Stimulated activated CD8-positive, alpha-beta memory T cell treated with anti-CD3 and anti-CD28 coated beads, Interleukin-12 subunit alpha, Interleukin-12 subunit beta, amount 100 ng/mL, for 24 hours (primary cell): ENCODE results near the gene RPUSD3.

Experiments used
- DNase-seq: peaks from one replicate; pipeline ENCODE4 v3.0.0-alpha.2; 2020; ENCODE audit errors: extremely low read depth

The RPUSD3 gene

DNA sequence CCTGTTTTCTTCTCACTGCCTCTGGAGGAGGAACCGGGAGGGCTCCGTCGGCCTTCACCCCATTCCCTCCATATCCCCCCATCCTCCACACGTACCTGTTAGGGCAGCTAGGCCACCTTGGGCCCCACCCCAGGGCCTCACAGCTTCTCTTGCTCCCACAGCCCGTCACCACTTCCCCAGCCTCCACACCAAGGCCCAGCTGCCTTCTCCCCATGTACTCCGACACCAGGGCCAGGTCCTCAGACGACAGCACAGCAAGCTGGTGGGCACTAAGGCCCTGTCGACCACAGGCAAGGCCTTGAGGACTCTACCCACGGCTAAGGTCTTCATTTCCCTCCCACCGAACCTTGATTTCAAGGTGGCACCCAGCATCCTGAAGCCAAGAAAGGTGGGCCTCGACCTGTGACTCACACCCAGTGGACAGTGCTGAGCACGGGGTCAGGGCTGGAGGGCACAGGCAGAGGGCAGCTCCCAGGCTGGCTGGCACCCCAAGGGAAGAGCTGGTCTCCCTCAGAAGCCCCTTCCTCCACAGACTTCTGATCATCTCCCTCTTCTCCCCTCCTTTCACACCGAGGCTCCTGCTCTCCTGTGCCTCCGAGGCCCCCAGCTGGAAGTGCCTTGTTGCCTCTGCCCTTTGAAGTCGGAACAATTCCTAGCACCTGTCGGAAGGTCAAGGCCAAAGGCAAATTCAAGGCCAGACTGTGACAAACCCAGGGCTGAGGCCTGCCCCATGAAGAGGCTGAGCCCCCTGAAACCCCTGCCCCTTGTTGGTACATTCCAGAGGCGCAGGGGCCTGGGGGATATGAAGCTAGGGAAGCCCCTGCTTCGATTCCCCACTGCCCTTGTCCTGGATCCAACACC lies 9.1 kb downstream of the RPUSD3 start:
- no peak for DNase-seq

DNA sequence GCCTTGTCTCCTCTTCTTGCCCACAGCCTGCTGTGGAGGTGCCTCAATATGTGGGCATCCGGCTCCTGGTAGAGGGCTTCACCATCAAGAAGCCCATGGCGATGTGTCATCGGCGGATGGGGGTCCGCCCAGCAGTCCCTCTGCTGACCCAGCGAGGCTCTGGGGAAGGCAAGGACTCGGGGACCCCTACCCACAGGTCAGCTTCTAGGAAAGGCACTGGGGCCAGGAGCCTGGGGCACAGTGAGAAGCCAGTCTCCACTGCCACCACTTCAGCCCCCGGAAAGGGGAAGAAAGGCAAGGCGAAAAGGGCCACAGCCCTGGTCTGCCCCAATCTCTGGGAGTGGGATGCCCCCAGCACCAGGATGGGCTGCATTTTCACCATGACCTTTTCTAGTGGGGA lies 10.7 kb downstream of the RPUSD3 start:
- DNase-seq, result no peak

DNA sequence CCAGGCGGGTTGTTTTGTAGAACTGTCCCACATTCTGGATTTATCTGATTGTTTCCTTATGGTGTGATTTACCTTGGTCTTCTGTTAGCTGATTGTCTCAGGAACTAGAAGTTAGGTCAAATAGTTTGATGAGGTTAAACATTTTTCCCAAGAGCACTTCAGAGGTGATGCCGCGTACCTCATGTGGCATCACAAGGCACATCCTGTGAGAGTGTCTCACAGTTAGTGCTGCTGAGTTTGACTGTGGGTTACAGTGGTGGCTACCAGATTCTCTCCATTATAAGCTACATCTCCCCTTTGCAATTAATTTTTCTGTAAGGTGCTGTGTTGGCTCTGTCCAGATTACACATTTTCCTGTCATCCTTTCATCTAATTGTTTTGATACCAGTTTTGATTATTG lies 12.6 kb downstream of the RPUSD3 start:
- DNase-seq, result no peak

DNA sequence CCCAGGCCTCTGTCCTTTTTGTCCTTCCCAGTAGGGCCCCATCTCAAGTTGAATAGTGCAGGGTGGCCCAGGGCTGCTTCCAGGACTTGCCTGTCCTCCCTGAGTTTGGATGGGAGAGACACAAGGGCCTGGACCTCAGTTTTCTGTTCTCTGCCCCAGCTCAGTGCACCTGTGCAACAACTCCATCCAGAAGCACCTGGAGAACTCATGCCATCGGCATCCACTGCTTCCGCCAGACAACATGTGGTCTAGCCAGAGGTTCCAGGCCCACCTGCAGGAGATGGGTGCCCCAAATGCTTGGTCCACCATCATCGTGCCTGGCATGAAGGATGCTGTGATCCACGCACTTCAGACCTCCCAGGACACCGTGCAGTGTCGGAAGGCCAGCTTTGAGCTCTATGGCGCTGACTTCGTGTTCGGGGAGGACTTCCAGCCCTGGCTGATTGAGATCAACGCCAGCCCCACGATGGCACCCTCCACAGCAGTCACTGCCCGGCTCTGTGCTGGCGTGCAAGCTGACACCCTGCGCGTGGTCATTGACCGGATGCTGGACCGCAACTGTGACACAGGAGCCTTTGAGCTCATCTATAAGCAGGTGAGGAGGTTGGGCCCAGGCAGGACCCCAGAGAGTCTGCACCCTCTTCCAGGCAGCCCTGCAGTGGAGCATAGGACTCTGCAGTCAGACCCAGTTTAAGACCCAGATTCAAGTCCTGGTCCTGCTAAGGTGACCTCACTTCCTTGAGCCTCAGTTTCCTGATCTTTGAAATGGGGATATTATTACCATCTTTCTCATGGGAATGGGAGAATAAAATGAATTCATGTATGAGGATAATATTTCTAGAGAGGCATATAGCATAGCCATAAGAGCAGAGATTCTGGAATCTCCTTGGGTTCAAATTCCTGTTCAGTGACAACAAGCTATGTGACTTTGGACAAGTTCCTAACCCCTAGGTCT lies 14.7 kb downstream of the RPUSD3 start:
- no peak for DNase-seq

DNA sequence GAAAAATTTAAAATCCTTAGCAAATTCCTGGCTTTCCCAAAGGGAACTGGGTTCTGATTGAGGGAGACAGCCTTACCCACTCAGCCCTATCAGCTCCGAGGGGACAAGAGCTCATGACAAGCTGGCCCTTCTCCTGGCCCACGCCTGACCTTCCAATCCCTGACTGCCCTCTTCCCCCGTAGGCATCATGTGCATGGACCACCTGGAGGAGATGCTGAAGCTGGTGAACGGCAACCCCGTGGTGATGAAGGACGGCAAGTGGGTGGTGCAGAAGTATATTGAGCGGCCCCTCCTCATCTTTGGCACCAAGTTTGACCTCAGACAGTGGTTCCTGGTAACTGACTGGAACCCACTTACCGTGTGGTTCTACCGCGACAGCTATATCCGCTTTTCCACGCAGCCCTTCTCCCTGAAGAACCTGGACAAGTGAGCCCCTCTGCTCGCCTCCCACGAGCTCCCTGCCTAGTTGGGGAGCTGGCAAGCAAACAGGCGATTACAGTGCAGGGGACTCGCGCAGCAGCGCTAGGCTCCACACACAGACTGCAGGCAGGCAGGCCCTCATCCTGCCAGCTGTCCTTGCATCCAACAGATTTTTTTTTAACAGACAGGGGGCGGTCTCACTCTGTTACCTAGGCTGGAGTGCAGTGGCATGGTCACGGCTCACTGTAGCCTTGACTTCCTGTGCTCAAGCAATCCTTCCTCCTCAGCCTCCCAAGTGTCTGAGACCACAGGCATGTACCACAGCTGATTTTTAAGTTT lies 16.8 kb downstream of the RPUSD3 start:
- DNase-seq, result no peak

DNA sequence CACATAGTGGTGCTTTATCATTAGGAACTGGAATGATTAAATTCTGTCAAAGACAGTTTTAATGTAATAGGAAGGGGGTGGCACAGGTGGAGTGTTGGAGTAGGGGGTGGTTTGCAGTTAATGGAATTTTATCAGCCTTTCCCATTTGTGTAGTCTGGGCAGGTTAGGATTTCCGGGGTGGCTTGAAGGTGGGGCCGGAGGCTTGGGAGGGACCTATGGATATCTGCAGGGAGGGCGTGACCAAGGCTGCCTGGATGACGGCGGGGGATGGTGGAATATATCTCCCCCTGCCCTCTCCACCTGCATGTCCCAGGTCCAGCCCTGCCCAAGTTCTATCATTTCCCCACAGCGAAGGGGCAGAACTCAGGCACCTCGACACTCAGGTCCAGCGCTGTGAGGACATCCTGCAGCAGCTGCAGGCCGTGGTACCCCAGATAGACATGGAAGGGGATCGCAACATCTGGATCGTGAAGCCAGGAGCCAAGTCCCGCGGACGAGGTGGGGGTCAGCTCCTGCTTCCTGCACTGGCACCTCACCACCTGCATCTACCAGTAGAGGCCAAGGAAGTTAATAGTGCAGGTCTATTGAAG lies 18.3 kb downstream of the RPUSD3 start:
- DNase-seq, result no peak

DNA sequence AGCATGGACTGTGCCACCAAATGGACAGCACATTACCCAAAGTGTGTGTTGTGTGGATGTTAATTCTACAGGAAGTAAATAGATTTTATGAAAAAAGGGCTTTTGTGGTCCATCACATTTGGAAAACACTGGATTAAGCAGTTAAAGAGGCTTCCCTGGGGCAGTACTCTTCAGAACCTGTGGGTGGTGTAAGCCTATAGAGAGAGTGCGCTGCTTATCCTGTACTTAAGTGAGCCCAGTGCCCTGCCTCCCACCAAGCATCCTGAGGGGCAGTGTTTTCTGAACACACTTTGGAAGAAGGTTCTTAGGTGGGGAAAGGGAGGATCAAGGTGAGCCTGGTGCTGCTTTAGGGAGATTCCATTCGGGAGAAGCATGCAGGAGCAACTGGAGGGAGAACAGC lies 22.9 kb downstream of the RPUSD3 start:
- DNase-seq, result no peak

DNA sequence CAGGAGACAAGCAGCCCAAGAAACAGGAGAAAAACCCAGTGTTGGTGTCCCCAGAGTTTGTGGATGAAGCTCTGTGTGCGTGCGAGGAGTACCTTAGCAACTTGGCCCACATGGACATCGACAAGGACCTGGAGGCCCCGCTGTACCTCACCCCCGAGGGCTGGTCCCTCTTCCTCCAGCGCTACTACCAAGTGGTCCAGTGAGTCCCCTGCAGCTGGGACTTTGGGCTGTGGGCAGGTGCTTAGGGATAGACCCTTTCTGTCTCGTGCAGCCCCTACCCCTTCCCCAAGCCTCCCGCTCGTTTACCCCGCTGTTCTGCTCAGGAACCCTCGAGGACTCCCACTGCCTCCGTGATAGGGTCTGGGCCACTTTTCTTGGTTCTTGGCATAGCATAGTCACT lies 23.3 kb downstream of the RPUSD3 start:
- DNase-seq, result no peak

DNA sequence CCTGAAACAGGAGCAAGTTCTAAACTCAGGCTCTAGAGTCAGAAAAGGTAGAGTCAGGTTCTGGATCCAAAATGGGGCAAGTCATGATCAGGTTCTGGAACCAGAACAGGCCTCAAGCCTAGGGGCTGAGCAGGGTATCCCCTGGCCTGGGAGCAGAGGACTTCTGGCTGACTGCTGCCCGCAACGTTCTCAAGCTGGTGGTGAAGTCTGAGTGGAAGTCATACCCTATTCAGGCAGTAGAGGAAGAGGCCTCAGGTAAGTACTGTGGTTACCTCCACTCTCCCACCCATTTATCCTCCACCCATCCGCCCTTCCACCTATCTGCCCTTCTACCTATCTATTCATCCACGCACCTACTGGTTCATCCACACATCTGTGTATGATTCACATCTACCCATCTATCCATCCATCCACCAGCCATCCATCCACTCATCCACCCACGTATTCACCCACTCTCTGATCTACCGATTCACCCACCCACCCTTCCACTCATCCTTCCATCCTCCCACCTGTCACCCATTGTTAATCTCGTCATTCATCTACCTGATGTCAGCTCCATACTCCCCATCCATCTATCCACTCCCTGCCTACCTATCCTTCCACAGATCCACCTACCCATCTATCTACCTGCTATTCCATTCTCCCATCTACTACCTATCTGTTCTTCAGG lies 25.0 kb downstream of the RPUSD3 start:
- DNase-seq, result no peak

DNA sequence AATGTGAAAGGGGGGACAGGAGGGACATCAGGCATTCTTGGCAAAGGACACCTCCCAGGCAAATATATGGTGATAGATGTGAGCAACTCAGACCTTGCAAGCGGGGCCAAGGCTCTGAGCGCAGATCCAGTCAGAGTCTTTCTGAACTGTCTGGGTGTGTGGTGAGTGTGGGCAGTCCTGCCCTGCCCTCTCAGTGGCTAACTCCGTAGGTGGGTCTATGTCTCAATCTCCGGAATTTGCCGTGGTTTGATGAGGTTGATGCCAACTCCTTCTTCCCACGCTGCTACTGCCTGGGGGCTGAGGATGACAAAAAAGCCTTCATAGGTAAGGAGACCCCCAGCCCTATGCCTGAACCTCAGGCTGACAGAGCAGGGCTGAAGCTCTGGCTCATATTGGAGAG lies 26.4 kb downstream of the RPUSD3 start:
- DNase-seq, result no peak

DNA sequence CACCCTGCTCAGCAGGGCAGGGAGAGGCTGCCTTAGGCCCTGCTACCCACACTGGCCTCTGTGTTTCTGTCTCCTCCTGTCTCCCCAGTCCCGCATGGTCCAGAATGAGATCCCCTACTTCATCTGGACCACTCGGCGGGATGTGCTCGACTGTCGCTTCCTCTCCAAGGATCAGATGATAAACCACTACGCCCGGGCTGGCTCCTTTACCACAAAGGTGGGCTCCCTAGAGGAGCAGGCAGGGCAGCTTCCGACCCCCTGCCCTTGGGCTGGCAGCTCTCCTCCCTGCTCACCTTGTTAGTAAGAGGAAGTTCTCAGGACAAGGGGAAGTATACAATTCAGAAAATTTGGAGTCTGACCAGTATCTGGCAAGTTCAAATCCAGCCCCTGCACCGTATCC lies 27.8 kb downstream of the RPUSD3 start:
- DNase-seq, result no peak

DNA sequence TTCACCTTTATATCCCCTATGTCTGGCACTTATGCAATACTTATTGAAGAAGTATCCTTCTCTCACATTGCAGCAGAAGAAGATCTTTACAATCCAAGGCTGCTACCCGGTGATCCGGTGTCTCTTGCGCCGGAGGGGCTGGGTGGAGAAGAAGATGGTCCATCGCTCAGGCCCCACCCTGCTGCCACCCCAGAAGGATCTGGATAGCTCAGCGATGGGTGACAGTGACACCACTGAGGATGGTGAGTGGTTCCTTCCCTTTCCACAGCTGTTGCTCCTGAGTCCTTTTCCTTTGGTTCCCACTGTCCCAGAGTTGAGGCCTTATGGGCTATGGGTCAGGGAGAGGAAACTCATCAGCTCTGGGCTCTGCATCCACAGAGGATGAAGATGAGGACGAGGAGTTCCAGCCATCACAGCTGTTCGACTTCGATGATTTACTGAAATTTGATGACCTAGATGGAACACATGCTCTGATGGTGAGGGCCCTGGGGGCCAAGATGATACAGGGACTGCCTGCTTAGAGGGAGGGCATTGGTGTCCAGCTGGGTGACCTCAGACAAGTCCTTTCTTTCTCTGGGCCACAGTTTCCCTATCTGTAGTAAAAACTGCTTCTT lies 30.8 kb downstream of the RPUSD3 start:
- DNase-seq, result no peak

DNA sequence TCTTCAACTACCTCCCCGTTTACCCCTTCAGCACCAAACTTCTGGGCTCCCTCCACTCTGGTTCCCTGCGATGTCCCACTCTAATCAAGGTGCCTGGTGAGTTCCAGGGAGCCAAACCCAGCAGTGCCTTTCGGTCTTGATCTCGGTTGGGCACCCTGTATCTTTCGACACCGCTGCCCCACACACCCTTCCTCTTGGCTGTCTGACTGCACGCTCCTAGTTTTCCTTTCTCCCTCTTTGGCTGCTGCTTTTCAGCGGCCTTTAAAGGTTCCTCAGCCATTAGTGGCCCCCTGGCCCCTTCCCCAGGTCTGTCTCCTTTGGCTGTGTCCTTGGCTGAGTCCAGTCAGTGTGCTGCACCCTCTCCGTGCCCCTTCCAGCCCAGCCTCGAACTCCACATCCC lies 33.0 kb downstream of the RPUSD3 start:
- DNase-seq, result no peak

DNA sequence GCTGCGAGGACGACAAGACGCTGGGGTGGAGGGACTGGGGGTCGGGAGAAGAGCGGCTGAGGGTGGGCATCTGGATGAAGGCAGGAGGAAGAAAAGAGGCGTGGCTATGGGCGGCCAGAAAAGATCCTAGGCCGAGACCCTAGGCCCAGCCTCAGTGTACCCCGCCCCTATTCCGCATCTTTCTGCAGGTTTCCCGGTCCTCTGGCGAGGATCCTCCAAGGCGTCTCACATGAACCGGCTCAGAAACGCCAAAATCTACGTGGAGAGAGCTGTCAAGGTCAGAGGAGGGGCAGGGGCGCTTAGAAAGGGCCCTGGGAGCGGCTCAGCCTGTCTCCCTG lies 33.4 kb downstream of the RPUSD3 start:
- no peak for DNase-seq

DNA sequence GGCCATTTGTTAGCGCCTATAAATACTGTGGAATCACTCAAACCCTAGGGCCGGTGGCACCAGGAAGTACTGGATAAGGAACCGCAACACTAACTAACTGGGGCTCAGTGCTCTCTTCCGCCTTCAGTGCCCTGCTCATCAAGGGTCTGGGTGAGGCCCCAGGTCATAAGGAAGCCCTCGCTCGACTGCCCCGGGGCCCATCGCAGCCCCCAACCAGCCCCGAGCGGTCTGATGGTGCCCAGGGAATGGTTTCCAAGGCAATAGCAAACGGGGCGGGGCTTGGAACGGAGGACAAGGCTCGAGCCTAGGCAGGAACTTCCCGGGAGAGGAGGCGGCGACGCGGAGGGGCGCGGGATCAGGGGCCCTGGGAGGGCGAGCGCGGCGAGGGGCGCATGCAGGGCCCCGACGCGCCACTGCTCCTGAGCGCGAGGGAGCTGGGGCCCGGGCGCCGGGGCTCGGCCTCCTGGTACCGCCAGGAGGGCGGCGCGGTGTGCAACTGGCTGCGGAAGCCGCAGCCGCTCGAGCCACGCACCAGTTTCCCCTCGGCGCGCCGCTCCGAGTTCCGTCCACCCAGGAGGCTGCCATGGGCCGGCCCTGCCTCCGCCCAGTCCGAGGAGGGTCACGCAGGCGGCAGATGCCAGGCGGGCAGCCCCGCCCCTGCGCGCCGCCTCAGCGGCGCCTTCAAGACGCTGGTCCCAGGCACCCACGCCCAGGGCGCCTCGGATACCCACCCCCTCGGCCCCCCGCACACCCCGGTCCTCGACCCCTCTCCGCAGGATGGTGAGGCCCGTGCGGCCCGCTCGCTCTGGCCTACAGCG lies 34.0 kb downstream of the RPUSD3 start, which contains the start of gene TTLL3:
TTLL3 (plus strand) TSS at position 648 of the 818 bp plus-strand sequence. CDS start 400 bp downstream, outside the sequence.
- no peak for DNase-seq

DNA sequence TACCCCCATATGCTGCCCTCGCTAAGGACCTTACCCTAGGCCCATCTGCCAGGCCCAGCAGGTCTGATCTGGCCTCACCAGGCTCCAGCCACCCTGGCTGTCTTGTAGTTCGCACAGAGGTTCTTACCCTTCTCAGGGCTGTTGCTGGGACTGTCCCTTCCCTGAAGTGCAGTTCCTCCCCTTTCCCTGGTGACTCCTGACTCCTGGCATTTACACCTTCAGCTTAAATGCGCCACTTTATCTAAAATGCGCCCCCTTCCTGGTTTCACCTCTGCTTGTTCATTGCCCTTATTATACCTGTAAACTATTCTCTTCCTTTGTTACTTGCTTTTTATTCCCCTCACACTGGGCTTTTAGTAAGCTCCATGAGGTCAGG lies 34.6 kb downstream of the RPUSD3 start:
- DNase-seq, result no peak

DNA sequence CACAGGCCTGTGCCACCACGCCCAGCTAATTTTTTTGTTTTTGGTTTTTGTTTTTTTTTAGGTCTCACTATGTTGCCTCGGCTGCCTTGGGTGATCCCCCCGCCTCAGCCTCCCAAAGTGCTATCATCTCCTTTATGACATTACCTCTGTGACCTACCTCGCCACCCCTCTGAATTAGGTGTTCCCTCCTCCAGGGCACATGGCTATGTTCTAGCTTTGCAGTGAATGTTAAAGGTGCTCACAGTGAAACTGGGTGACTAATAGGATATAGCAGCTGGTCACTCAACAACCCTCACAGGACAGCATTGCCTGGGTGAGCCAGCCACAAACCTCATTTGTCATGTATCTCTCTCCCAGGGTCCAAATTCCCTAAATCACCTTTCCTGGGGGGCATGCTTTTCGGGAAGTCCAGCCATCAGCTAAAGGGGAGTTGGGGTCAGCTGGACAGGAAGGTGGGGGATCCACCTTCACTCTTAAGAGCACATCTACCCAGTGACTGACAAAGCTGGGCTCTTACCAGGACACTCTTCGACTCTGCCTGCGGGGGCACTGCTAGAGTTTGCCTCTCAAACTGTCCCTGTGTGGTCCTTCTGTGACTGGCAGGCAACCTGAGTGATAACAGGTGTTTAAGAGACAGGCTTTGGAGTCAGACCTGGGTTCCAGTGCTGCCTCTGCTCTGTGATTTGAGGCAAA lies 35.3 kb downstream of the RPUSD3 start:
- DNase-seq, result no peak

DNA sequence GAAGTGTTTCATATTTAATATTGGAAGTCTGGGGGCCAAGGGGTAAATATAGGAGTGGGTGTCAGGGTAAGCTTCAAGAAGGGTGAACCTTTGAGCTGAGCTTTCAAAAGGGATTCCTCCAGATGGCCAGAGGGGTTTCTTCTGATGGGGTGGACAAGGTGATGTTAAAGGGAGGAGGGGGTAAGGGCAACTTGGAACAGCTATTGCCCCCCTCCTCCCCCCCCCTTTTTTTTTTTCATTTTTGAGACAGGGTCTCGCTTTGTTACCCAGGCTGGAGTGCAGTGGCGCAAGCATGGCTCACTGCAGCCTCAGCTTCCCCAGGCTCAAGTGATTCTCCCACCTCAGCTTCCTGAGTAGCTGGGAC lies 35.8 kb downstream of the RPUSD3 start:
- DNase-seq, result no peak
